Tibial nerve (tissue), 4 donors: ENCODE results near the gene MDM1.

ENCODE experiments used
- EP300 ChIP-seq, 2 donors: sonication (generic); formaldehyde crosslinking; IDR thresholded peaks; one replicate each; pipeline ENCODE4 v1.6.1; 2017; ENCODE audit warnings: antibody characterized with exemption in 2 of 2, mild to moderate bottlenecking in 1 of 2
- POLR2A ChIP-seq, 2 donors: fragments of 450-650 bp; IDR thresholded peaks; one replicate each; pipeline ENCODE4 v1.6.1; 2017; ENCODE audit warnings: antibody characterized with exemption in 2 of 2, mild to moderate bottlenecking in 2 of 2, moderate library complexity in 2 of 2
- TF ChIP-seq, protein P1 (sequence below), 5 experiments: fragments of 200-600 bp in 3 of 5; fragments of 450-650 bp in 2 of 5; sonication (generic) in 3 of 5; IDR thresholded peaks; one replicate each; pipeline ENCODE4 v1.5.1; 2016 to 2019; ENCODE audit warnings: antibody characterized with exemption in 5 of 5, mild to moderate bottlenecking in 3 of 5, moderate library complexity in 2 of 5

- TF ChIP-seq, protein P1, sequence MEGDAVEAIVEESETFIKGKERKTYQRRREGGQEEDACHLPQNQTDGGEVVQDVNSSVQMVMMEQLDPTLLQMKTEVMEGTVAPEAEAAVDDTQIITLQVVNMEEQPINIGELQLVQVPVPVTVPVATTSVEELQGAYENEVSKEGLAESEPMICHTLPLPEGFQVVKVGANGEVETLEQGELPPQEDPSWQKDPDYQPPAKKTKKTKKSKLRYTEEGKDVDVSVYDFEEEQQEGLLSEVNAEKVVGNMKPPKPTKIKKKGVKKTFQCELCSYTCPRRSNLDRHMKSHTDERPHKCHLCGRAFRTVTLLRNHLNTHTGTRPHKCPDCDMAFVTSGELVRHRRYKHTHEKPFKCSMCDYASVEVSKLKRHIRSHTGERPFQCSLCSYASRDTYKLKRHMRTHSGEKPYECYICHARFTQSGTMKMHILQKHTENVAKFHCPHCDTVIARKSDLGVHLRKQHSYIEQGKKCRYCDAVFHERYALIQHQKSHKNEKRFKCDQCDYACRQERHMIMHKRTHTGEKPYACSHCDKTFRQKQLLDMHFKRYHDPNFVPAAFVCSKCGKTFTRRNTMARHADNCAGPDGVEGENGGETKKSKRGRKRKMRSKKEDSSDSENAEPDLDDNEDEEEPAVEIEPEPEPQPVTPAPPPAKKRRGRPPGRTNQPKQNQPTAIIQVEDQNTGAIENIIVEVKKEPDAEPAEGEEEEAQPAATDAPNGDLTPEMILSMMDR (IDR thresholded peaks at IDR 0.05): no peak
- no peak for TF ChIP-seq POLR2A (IDR thresholded peaks at IDR 0.05)
- TF ChIP-seq EP300 (IDR thresholded peaks at IDR 0.05): no peak
Measured at GRCh38 chr12:68352067-68352466, 19.9 kb upstream of the MDM1 start.
